HG03066 (cell line): ENCODE results near the gene PALS1.

ENCODE experiments used
- ATAC-seq: cut with Tn5 transposase; IDR thresholded peaks from one replicate; pipeline ENCODE4 v1.9.1; 2021; ENCODE audit warnings: low read depth; ENCODE audit not compliant: unreplicated experiment

The PALS1 gene

GRCh38 chr14:67241411-67242167 is at the start of gene PALS1:
Gene PALS1 (plus strand): TSS chr14:67241435. CDS start chr14:67279171, 37,736 bp downstream.
- peak; percentile 32 for ATAC-seq

- ATAC-seq = no peak
These were observed 49.4 kb upstream of the PALS1 start for GRCh38 chr14:67191768-67192290.

- no peak for ATAC-seq
These were observed 48.9 kb upstream of the PALS1 start for GRCh38 chr14:67192366-67192765.

DNA sequence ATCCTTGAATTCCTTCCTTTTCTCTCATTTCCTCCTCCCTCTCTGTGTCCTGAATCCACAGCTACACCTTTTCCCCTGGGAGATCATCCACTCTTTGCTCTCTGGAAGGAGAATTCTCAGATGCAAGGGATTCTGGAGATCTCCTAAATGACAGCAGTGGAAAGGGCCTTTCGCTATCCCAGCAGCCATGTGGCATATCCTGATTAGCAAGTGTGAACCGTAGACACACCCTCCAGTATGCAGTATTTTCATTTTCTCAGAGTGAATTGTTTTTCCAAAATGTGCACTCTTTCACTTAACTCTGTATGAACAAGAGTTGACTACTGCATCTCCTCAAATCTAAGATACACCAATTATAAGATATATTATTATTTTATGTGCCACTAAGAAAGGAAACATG is 46.0 kb upstream of the PALS1 start:
- ATAC-seq = no peak

DNA sequence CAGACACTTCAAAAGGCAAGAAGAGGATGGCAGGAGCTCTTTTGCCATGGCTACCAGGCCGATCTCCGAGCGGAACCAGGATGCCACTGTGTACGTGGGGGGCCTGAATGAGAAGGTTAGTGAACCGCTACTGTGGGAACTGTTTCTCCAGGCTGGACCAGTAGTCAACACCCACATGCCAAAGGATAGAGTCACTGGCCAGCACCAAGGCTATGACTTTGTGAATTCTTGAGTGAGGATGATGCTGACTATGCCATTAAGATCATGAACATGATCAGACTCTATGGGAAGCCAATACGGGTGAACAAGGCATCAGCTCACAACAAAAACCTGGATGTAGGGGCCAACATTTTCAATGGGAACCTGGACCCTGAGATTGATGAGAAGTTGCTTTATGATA is 42.2 kb upstream of the PALS1 start:
- no peak for ATAC-seq

DNA sequence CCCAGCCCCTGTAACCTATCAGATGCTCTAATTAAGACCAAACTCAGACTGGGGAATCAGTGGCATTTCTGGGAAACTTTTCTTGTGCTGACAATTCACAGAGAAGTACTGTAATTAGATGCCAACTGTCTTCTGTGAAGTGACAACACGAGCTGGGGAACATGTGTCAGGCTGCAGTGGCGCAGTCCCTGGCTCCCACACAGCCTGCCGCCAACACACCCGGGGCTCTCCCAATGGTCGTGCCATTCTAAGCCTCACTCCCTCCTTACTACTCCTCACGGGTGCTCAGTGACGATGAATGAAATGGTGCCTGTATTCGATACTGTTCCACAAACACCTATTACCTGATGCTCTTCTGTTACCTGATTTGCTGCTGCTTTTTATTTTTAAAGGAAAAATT is 33.4 kb upstream of the PALS1 start:
- ATAC-seq = no peak

DNA sequence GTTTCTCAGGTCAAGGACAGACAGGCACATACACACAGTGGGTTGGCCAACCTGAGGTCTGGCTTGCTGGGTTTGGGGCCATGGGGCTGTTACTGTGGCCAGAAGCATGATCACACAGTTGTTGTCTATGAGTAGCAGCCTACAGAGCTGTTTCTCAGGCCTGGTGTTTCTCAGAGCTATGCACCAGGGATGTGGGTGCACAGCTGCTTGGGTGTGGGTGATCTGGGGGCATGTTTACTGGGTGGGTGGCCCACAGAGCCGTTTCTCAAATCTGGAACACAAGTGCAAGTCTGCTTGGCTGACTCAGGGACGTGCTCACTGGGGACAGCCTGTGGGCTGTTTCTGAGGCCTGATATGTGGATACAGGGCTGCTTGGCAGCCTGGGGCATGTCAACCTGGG is 23.1 kb upstream of the PALS1 start:
- ATAC-seq = no peak

DNA sequence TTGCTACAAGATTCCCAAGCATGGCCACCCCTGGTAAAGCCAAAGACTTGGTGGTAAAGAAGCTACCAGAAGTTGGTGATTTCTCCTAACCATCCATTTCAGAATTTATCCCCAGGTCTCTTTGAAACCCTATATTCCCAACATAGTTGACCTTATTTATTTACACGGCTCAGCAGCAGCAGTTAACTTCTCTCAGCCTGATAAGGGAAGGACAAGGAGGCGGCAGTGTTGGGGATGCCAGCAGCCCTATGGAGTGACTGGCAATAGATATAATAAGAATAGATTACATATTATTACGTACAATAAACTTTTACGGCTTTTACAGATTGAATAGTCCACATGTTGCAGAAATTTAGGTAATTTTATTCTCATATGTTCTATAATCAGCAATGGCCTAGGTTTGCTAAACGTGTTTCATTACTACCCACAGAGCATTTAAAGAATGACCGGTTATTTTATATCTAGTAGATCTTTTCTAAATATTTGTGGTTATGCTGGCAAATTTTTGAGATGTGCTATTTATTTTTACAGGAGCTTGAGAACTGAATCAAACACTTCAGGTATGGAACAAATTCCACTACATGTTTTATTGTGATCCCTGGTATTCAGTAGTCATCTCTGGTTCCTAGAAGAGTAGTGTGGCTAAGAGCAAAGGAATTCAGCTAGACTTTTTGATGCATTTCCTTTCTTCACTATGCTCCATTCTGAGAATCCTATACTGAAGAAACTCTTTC is 19.8 kb upstream of the PALS1 start:
- ATAC-seq = no peak

GRCh38 chr14:67221982-67222328 is 19.3 kb upstream of the PALS1 start:
- ATAC-seq = no peak

GRCh38 chr14:67225523-67225922 is 15.7 kb upstream of the PALS1 start:
- ATAC-seq = no peak

DNA sequence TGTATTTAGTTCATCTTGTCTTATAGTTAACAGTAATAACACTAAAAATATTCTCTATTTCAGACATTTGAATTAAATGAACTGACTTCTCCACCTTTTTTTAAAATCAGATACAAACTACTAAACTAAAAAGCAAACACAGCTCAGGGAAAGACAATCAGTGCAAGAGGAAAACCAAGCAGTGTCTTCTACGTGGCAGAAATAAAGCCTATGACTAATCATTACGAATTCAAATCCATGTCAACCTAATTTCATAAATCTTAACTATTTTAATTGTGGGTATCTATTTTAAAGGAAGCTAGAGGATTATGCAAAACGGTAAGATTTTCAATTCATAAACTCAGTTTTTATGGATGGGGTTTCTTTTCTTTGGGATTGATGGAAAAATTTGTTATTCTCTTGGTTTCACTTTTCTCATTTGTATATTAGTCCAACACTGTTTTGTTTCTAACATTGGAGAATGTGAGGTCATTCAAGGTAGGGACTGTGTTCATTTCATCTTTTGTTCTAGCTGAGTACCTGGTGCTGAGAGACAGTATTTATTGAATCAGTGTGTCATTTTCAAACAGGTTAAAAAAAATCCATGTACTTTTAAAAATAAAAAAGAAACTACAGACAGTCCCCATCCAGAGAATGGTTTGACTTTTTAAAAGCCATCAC is 12.8 kb upstream of the PALS1 start:
- ATAC-seq = no peak

DNA sequence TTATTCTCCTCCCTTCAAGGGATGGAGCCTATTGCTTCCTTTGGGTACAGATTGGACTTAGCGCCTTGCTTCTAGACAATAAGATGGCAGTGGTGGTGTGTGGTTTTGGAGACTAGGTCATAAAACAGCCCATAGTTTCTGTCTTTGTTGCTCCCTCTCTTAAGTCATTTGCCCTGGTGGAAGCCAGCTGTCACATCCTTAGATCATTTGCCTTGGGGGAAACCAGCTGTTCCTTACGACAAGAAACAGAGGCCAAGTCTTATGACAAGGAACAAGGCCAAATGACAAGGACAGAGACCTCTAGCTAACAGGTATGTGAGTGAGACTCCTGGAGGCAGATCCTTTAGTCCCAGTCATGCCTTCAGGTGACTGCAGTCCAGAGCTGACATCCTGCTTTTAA is 9.2 kb upstream of the PALS1 start:
- no peak for ATAC-seq

DNA sequence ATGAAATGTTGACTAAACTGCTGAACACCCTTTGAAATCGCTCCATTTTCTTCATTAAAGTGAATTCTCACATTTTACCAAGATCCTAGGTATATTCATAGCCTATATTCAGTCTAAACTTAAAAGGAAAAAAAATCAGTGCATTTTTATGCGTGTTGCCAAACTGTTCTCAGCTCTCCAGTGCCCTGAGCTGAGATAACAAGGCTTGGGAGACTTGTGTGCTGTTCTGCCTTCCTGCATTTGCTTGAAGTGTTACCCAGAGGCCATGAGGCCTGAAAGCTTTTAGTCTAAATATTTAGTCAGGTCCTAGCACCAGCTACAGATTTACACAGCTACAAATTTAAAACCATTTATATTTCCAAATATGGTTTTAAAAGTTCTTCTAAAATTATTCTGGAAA is 8.6 kb upstream of the PALS1 start:
- no peak for ATAC-seq

GRCh38 chr14:67237591-67237990 is 3.6 kb upstream of the PALS1 start:
- no peak for ATAC-seq

DNA sequence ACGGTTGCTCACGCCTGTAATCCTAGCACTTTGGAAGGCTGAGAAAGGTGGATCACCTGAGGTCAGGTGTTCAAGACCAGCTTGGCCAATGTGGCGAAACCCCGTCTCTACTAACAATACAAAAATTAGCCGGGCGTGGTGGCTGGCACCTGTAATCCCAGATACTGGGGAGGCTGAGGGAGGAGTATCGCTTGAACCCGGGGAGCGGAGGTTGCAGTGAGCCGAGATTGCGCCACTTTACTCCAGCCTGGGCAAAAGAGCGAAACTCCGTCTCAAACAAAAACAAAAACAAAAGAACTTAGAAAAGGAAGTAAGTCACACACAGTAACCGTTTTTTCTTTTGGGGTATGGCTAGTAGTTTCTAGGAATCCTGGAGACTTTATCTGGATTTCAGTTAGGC is 1.7 kb upstream of the PALS1 start:
- no peak for ATAC-seq

- peak; percentile 15 for ATAC-seq
These were observed 885 bp upstream of the PALS1 start for GRCh38 chr14:67240168-67240932.

- peak; percentile 86 for ATAC-seq
These were observed 241 bp upstream of the PALS1 start for GRCh38 chr14:67240978-67241410.

DNA sequence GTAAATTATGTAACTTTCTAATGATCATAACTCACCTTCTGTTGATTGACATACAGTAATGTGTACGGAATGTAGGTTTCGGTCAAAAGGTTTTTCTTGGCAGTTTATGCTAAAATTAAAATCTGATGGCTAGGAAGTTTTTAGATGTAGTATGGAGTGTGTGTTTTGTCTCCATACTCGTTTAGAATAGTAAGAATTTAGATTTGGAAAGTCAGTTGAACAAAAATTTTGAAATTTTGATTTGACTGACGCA is 859 bp downstream of the PALS1 start:
- no peak for ATAC-seq

GRCh38 chr14:67245104-67245503 is 3.9 kb downstream of the PALS1 start:
- no peak for ATAC-seq

DNA sequence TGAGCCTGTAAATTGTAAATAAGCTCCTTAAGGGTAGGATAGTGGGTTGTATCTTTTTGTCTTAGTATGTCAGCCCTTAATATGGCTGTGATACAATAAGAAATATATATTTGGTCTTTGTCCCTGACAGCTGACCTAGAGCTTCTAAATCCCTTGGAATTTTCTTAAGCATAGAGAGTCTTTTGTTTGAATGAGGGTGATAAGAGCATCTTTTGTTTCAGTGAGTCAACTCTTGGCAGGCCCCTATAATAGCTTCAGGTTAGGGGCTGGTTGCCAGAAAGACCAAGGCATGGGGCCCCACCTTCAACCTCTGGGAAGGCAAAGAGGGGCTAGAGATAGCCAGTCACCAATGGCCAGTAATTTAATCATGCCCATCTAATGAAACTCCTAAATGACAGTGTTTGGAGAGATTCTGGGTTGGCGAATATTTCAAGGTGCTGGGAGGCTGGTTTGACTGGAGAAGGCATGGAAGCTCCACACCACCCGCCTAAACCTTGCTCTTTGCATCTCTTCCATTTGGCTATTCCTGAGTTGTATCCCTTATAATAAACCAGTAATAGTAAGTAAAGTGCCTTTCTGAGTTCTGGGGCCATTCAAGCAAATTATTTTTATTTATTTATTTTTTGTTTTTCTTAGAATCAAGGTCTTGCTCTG is 10.5 kb downstream of the PALS1 start:
- no peak for ATAC-seq
